LNCAP (cell line): Measurements from ENCODE around the gene TNS1.

Experiments used
- CTCF ChIP-seq: fragments of 450-650 bp; IDR thresholded peaks from 2 replicates; pipeline ENCODE4 v1.5.1; 2017; ENCODE audit warnings: mild to moderate bottlenecking

TNS1 gene

GRCh38 chr2:217848351-217848957, 154.3 kb downstream of the TNS1 start:
- no peak for TF ChIP-seq CTCF

DNA sequence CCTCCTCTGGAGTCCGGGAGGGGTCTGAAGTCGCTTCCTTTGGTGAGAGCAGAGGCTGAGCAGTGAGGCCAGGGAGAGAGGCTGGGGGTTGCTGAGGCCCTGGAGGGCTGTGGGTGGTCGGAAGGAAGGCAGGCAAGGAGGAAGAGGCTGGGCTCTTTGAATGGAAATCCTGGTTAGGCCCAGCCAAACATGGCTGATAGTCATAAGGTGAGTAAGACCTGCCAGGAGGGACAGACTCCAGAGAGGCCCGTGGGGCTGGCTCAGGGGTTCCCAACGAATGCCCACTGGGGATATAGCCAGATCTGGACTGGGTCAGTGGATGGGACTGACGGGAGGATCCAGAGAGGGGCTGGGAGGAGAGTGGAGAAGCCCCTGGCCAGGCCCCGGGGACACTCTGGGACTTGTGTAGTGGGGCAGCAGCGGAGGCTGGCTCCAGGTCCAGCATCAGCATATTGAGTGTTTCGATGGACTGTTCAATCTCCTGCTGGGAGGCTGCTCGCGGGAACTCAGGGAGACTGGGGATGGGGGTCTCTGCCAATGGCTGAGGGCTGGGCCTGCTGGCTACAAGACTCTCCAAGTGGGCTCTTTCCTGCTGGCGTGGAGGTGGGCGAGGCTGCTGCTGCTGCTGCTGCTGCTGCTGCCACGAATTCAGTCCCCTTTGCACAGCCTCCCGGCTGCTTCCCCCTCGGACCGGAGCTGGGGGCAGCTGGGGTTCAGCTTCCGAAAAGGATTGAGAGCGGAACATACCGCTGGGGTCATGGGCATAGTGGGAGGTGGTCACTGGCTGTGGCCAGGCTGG, 155.0 kb downstream of the TNS1 start:
- TF ChIP-seq CTCF = no peak

DNA sequence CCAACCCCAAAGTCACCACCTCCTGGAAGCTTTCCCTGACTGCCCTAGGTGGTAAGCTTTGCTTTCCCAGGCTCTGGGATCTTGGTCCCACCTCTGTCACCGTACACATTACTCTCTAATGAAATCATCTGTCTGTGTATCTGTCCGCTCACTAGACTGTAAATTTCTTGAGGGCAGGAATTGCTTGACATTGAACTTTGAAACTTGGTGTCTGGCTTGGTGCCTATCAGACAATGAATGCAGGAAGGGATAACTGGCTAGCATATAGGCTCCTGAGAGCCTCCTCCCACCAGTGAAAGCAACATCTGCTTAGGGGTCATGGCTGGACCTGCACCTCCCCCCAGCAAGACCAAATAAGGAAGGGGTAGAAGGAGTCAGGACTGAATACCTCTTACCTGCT, 155.7 kb downstream of the TNS1 start:
- no peak for TF ChIP-seq CTCF

GRCh38 chr2:217846321-217846743, 156.5 kb downstream of the TNS1 start:
- TF ChIP-seq CTCF = no peak

DNA sequence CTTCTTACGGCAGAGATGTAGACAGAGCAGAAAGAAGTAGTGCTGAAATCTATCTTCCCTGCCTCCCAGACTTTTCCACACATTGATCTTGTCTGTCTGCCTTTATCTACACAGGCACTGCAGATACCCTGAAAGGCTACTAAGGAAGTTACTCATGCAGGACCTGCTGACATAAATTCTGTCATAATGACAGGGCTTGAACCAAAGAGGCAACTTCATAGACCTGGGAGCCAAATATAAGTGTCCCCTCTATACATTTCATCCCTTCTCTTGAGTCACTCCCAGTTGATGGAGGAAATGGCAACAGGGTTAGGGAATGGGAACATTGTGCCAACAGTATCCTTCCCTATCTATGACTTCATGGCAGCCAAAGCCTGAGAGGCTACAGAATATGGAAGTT, 157.5 kb downstream of the TNS1 start:
- no peak for TF ChIP-seq CTCF

GRCh38 chr2:217844696-217845095, 158.1 kb downstream of the TNS1 start:
- TF ChIP-seq CTCF = no peak

DNA sequence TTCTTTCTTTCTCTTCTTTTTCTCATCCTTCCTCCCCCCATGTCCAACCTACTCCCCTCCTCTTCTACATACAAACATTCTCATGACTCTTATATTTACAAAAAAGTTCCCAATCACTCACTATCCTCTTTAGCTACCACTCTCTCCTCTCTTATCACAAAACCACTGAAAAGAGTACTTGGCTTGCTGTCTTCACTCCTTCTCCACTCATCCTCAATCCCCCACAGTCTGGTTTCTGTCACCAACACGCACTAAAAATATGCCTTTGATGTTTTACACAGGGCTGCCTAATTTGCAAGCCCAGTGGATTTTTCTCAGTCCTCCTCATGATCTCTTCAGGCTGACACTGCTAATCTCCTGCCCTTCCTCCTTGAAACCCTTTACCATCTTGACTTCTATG, 159.5 kb downstream of the TNS1 start:
- TF ChIP-seq CTCF = no peak
